DOHH2 (cell line): ENCODE results near the gene EEFSEC.

Experiments used
- H3F3A ChIP-seq: fragments of 200-600 bp; sonication (generic), shearing (Covaris generic); 2 replicates; pipeline ENCODE4 v1.6.0; 2016; ENCODE audit warnings: antibody characterized with exemption, mild to moderate bottlenecking; ENCODE audit not compliant: control insufficient read depth, insufficient read depth
- H3K27ac ChIP-seq: fragments of 200-600 bp; sonication (generic); 2 replicates; pipeline ENCODE4 v1.5.1; 2014; ENCODE audit warnings: low read depth, mild to moderate bottlenecking, low read length, moderate library complexity
- H3K27me3 ChIP-seq: fragments of 200-600 bp; sonication (generic); 2 replicates; pipeline ENCODE4 v1.6.1; 2014; ENCODE audit warnings: mild to moderate bottlenecking, low read length, mixed read lengths; ENCODE audit not compliant: control insufficient read depth
- H3K36me3 ChIP-seq: fragments of 200-600 bp; sonication (generic); 2 replicates; pipeline ENCODE4 v1.6.1; 2014; ENCODE audit warnings: mild to moderate bottlenecking, low read length, moderate library complexity, mixed read lengths; ENCODE audit not compliant: control insufficient read depth
- H3K4me1 ChIP-seq: fragments of 200-600 bp; sonication (generic); 2 replicates; pipeline ENCODE4 v1.6.1; 2014; ENCODE audit warnings: mild to moderate bottlenecking, low read length, mixed read lengths; ENCODE audit not compliant: control insufficient read depth
- H3K4me2 ChIP-seq: fragments of 200-600 bp; sonication (generic); 2 replicates; pipeline ENCODE4 v1.6.0; 2014; ENCODE audit warnings: mild to moderate bottlenecking, low read length, moderate library complexity
- H3K4me3 ChIP-seq: fragments of 200-600 bp; sonication (generic); 2 replicates; pipeline ENCODE4 v1.5.1; 2014; ENCODE audit warnings: mild to moderate bottlenecking, low read length, mixed read lengths
- H3K79me2 ChIP-seq: fragments of 200-600 bp; sonication (generic); 2 replicates; pipeline ENCODE4 v1.6.1; 2014; ENCODE audit warnings: mild to moderate bottlenecking, low read length, mixed read lengths; ENCODE audit not compliant: control insufficient read depth
- H3K9me2 ChIP-seq: fragments of 200-600 bp; sonication (generic); replicated peaks from 2 replicates; pipeline ENCODE4 v1.6.1; 2014; ENCODE audit warnings: mild to moderate bottlenecking, low read length, mixed read lengths; ENCODE audit not compliant: control insufficient read depth
- H3K9me3 ChIP-seq: fragments of 200-600 bp; sonication (generic); 2 replicates; pipeline ENCODE4 v1.6.1; 2014; ENCODE audit warnings: antibody characterized with exemption, low read length, mixed read lengths; ENCODE audit not compliant: control insufficient read depth, insufficient read depth
- H4K20me1 ChIP-seq: fragments of 200-600 bp; sonication (generic); 2 replicates; pipeline ENCODE4 v1.6.0; 2014; ENCODE audit warnings: low read depth, mild to moderate bottlenecking, antibody characterized with exemption, low read length, moderate library complexity; ENCODE audit not compliant: control insufficient read depth, insufficient read depth
- CTCF ChIP-seq: fragments of 200-600 bp; sonication (generic); IDR thresholded peaks from one replicate; pipeline ENCODE4 v1.5.1; 2014; ENCODE audit warnings: antibody characterized with exemption, mild to moderate bottlenecking, low read depth, low read length; ENCODE audit not compliant: poor library complexity, severe bottlenecking
- EZH2phosphoT487 ChIP-seq: fragments of 200-600 bp; sonication (generic); IDR thresholded peaks from 2 replicates; pipeline ENCODE4 v1.6.1; 2017; ENCODE audit warnings: borderline replicate concordance, mild to moderate bottlenecking, antibody characterized with exemption, low read length, moderate library complexity, mixed read lengths

EEFSEC gene

GRCh38 chr3:128195369-128195768 is 42.1 kb downstream of the EEFSEC start:
- Histone ChIP-seq H3K9me2 (no peaks in the 10 kb centered on the region), H3K27ac (no peak overlapping the region), H3K79me2 (peaks cover 2% of the 10 kb centered on the region; the same call in 1 of the 2 replicates), H3F3A (no peaks in the 10 kb centered on the region), H3K4me2 (no peak overlapping the region), H3K27me3 (no peaks in the 10 kb centered on the region), H3K9me3 (no peaks in the 10 kb centered on the region), H4K20me1 (0 out of 2 replicates have a peak, but pooled peaks cover 7% of the 10 kb centered on the region), H3K36me3 (peaks cover 3% of the 10 kb centered on the region; the same call in 1 of the 2 replicates), H3K4me3 (no peak overlapping the region), H3K4me1 (peaks cover 5% of the 10 kb centered on the region; the same call in 1 of the 2 replicates)
- TF ChIP-seq CTCF (no peak), EZH2phosphoT487 (no peak)

- Histone ChIP-seq H3K27ac (no peak overlapping the region), H3K4me1 (peaks cover 5% of the 10 kb centered on the region; the same call in 1 of the 2 replicates), H4K20me1 (0 out of 2 replicates have a peak, but pooled peaks cover 7% of the 10 kb centered on the region), H3K36me3 (peaks cover 3% of the 10 kb centered on the region; the same call in 1 of the 2 replicates), H3K9me2 (no peaks in the 10 kb centered on the region), H3K4me2 (no peak overlapping the region), H3K79me2 (no peaks in the 10 kb centered on the region; the same call in 1 of the 2 replicates), H3F3A (no peaks in the 10 kb centered on the region), H3K27me3 (no peaks in the 10 kb centered on the region), H3K4me3 (no peak overlapping the region), H3K9me3 (no peaks in the 10 kb centered on the region)
- TF ChIP-seq CTCF (no peak), EZH2phosphoT487 (no peak)
These were observed 42.5 kb downstream of the EEFSEC start for GRCh38 chr3:128195802-128196201.

DNA sequence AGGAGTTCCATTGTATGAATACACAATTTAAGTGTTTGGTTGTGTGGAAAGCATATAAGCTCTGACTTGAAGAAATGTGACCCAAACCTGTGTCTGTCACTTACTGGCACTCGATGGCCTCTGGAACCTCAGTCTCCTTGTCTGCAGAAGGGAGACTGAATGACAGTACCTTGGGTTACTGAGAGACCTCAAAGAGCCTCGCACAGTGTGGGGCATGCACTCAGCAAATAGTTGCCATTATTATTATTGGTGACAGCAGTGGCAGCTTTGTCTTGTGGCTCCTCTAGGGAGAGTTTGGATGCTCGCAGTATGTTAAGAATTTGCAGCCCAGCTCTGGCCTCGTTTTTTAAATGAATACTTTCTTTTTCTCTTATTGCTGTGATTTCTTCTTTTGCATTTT is 43.4 kb downstream of the EEFSEC start:
- Histone ChIP-seq H4K20me1 (0 out of 2 replicates have a peak, but pooled peaks cover 7% of the 10 kb centered on the region), H3K27me3 (no peaks in the 10 kb centered on the region), H3K27ac (no peak overlapping the region), H3K79me2 (no peaks in the 10 kb centered on the region; the same call in 1 of the 2 replicates), H3K4me3 (no peak overlapping the region), H3F3A (no peaks in the 10 kb centered on the region), H3K9me2 (no peaks in the 10 kb centered on the region), H3K4me1 (peaks cover 5% of the 10 kb centered on the region; the same call in 1 of the 2 replicates), H3K9me3 (no peaks in the 10 kb centered on the region), H3K4me2 (no peak overlapping the region), H3K36me3 (peaks cover 3% of the 10 kb centered on the region; the same call in 1 of the 2 replicates)
- TF ChIP-seq EZH2phosphoT487 (no peak), CTCF (no peak)
